ENCODE data around the gene KCNQ2.

GRCh38 chr20:63387393-63387792, 85.1 kb downstream of the KCNQ2 start:
- no peak for TF ChIP-seq CREB1 (CRISPR knock-in tag; IDR thresholded peaks at IDR 0.05; ENCODE audit: low read depth)
- no peak for TF ChIP-seq CTCF (conservative IDR thresholded peaks at IDR 0.05; ENCODE audit: low read depth in 2 of 2)
- TF ChIP-seq REST (IDR thresholded peaks at IDR 0.05; ENCODE audit: unreplicated experiment), result no peak

All from GM23338 (cell line).